HG03342 (cell line): ENCODE measurements around the gene ACAP3.

Source experiments
- ATAC-seq: cut with Tn5 transposase; IDR thresholded peaks from one replicate; pipeline ENCODE4 v1.9.1; 2021; ENCODE audit warnings: mild to moderate bottlenecking, moderate library complexity; ENCODE audit not compliant: unreplicated experiment

Gene ACAP3

GRCh38 chr1:1332031-1332755 is 24.5 kb upstream of the ACAP3 start:
- ATAC-seq: no peak

GRCh38 chr1:1331068-1331965 is 23.6 kb upstream of the ACAP3 start, which contains the start of gene TAS1R3:
TAS1R3 (plus strand) TSS chr1:1331280; CDS start chr1:1331346, 66 bp downstream.
- ATAC-seq: no peak

GRCh38 chr1:1330366-1331067 is 22.8 kb upstream of the ACAP3 start:
- no peak for ATAC-seq

GRCh38 chr1:1329304-1330210 is 21.8 kb upstream of the ACAP3 start:
- ATAC-seq: no peak

- no peak for ATAC-seq
These were observed 20.5 kb upstream of the ACAP3 start for GRCh38 chr1:1328254-1328653.

- no peak for ATAC-seq
These were observed 19.6 kb upstream of the ACAP3 start for GRCh38 chr1:1327291-1327690.

GRCh38 chr1:1326075-1326605 is 18.4 kb upstream of the ACAP3 start:
- ATAC-seq: no peak

GRCh38 chr1:1325288-1326074 is 17.8 kb upstream of the ACAP3 start:
- ATAC-seq: no peak

GRCh38 chr1:1324524-1325287 is 17.0 kb upstream of the ACAP3 start, which contains the start of the genes CPTP and INTS11:
CPTP (plus strand) TSS chr1:1324802; CDS start chr1:1326911, 2,109 bp downstream.
INTS11 (minus strand) TSS chr1:1324660; CDS start chr1:1324608, 52 bp downstream.
- ATAC-seq: peak; percentile 70

GRCh38 chr1:1324084-1324523 is 16.4 kb upstream of the ACAP3 start:
- ATAC-seq: peak; percentile 32

- ATAC-seq: no peak
These were observed 15.2 kb upstream of the ACAP3 start for GRCh38 chr1:1322952-1323351.

- no peak for ATAC-seq
These were observed 14.7 kb upstream of the ACAP3 start for GRCh38 chr1:1322418-1322817.

GRCh38 chr1:1321477-1321876 is 13.7 kb upstream of the ACAP3 start:
- no peak for ATAC-seq

- ATAC-seq: no peak
These were observed 13.1 kb upstream of the ACAP3 start for GRCh38 chr1:1320666-1321448.

- ATAC-seq: no peak
These were observed 11.9 kb upstream of the ACAP3 start for GRCh38 chr1:1319646-1319941.

GRCh38 chr1:1318777-1319645 is 11.3 kb upstream of the ACAP3 start:
- no peak for ATAC-seq
